HG02943 (cell line): ENCODE data around the gene UFC1.

Experiments used
- ATAC-seq: cut with Tn5 transposase; IDR thresholded peaks from one replicate; pipeline ENCODE4 v1.9.1; 2021; ENCODE audit warnings: mild to moderate bottlenecking, low read depth, moderate library complexity; ENCODE audit not compliant: unreplicated experiment

The UFC1 gene

DNA sequence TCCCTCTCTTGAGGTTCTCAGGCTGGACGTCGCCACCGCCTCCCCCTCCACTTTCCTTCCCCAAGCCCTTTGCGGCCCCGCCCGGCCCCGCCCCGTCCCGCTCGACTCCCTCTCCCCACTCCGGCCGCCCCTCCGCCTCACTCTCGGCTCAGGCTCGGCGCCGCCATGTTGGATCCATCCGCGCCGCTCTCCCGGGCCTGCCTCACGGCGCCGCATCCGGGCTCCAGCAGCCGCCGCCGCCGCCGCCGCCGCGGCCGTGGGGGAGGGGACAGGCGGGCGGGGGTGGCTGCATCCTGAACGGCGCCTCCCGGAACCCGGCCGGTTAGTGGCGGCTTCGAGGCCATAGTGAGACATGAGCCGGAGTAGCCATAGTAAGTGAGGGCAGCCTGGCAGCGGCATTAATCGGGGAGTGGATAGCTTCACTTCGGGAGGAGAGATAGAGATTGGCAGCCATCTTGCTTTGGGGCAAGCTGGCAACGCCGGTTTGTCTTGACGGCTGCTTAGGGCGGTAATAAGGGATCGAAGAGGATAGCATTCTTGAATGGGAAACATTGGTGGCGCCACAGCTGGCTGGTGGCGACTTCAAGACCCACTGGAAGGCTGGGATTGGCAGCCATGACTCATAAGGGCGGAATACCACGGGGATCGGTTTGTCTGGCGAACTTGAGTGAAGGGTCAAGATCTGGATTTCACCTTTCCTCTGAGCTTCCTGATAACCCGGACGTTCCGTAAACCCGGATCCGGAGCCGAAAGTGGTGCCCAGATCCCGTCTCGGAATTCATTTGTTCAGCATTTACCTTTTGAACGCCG, 21.2 kb upstream of the UFC1 start, which contains the start of gene DEDD:
Gene DEDD (minus strand): TSS at position 258 of the 810 bp plus-strand sequence. CDS start 8,205 bp downstream, outside the sequence.
- peak; percentile 92 for ATAC-seq

GRCh38 chr1:161133220-161133740, 20.5 kb upstream of the UFC1 start:
- no peak for ATAC-seq

DNA sequence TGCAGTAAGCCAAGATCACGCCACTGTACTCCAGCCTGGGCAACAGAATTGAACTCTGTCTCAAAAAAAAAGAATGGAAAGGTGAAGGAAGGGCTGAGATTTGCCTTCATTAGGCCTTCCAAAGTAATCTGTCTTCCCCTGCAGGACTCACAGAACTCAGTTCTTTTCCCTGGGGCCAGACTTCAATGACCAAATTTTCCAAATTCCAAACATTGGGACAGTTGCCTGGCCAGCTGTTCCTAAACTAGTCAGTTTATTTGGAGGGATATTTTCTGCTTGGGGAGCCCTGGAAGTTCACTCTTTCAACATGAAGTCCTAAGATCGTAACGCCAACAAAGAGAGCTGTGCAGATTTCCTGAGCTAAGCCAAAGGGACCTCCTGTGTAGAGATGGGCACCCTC, 15.9 kb upstream of the UFC1 start:
- ATAC-seq = no peak

- no peak for ATAC-seq
Measured at GRCh38 chr1:161138431-161138830, 15.3 kb upstream of the UFC1 start.

DNA sequence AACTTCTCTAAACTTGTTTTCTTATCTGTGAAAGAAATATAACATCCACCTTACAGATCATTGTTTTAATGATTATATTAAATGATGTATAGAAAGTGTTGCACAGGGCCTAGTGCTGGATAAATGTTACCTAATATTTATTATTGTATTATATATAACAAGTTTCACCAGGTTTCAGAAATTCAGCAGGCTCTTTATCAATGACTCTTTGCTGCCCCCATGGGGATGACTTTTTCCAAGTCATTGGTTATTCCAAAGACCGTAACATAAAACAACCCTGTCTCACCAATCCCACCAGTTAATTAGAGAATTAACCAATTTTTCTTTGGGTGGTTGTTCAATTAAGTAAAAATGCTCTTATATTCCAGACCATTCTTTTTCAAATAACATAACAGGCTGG, 14.0 kb upstream of the UFC1 start:
- no peak for ATAC-seq

- ATAC-seq = no peak
Measured at GRCh38 chr1:161140755-161141400, 12.9 kb upstream of the UFC1 start.

DNA sequence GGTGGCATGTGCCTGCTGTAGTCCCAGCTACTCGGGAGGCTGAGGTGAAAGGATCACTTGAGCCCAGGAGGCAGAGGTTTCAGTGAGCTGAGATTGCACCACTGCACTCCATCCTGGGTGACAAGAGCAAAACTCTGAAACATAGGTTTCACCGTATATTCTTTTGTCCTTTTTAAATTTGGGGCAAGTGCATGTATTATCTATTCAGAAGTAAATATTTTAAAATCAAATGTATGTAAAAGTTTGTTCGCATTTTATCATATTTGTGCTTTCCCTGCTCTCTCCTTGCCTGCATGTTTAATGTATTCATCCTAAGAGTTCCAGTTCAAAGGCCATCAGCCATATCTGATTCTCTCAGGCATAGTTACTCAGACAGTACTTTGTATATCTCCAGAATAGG, 7.9 kb upstream of the UFC1 start:
- no peak for ATAC-seq

- ATAC-seq = no peak
Measured at GRCh38 chr1:161153176-161153575, 602 bp upstream of the UFC1 start.

DNA sequence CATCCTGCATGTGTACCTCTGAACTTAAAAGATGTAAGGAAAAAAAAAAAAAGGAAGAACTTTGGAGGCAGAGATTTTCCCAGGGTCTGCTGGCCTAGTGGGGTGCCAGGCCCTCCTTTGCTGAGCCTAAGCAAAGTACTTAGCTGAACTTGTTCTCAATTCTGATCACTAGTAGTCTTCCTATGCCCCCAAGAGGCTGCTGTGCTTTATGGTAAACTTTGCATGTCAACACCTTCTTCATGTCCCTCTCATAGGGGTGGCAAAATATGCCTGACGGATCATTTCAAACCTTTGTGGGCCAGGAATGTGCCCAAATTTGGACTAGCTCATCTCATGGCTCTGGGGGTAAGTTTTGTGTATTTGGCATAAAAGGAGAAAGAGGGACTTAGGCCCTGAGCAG, 4.1 kb downstream of the UFC1 start:
- no peak for ATAC-seq

DNA sequence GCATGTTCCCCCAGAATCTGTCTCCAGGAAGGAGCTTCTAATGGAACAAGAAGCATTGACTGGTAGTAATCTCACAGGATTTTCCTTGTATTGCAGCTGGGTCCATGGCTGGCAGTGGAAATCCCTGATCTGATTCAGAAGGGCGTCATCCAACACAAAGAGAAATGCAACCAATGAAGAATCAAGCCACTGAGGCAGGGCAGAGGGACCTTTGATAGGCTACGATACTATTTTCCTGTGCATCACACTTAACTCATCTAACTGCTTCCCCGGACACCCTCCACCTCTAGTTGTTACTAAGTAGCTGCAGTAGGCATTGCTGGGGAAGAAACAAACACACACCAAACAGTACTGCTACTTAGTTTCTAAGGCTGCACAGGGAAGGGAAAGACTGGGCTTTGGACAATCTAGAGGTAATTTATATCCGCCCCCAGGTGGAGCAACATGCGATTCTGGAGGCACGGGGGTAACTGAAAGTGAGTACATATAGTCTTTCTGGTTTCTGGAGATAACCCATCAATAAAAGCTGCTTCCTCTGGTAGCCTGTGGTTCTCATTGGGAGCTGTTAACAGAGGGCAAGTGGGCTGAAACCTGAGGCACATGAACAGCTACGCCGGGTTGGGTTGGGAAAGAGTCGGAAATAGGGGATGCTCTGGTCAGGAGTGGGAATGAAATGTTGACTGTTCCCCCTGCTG, 4.7 kb downstream of the UFC1 start:
- ATAC-seq = peak; percentile 23

GRCh38 chr1:161159087-161159912, 5.5 kb downstream of the UFC1 start, which contains the start of gene USP21:
Gene USP21 (plus strand): TSS chr1:161159500. CDS start chr1:161160641, 1,141 bp downstream.
- ATAC-seq = peak; percentile 83

- no peak for ATAC-seq
Measured at GRCh38 chr1:161159913-161160243, 6.1 kb downstream of the UFC1 start.

DNA sequence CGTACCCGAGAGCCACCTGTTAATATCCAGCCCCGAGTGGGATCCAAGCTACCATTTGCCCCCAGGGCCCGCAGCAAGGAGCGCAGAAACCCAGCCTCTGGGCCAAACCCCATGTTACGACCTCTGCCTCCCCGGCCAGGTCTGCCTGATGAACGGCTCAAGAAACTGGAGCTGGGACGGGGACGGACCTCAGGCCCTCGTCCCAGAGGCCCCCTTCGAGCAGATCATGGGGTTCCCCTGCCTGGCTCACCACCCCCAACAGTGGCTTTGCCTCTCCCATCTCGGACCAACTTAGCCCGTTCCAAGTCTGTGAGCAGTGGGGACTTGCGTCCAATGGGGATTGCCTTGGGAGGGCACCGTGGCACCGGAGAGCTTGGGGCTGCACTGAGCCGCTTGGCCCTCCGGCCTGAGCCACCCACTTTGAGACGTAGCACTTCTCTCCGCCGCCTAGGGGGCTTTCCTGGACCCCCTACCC, 6.9 kb downstream of the UFC1 start:
- ATAC-seq = no peak

DNA sequence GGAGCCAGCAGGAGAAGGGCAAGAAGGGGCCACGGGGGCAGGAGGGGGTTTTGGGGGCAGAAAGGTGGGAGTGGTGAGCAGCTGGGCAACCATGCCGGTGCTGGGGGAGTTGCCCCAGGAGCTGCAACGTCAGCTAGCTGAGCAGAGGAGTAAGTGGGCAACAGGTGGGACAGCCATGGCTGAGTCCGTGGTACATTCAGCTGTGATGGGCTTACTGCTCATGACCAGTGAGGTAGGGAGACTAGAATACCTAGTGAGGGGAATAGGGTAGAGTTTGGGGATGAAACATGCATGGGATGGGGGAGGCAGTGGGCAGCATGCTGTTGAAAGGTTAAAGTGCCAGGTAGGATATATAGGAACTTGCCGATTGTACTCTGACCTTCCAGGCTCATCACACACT, 7.9 kb downstream of the UFC1 start:
- ATAC-seq = no peak

GRCh38 chr1:161162052-161162451, 8.3 kb downstream of the UFC1 start:
- no peak for ATAC-seq

- ATAC-seq = no peak
Measured at GRCh38 chr1:161162806-161163205, 9.0 kb downstream of the UFC1 start.

- no peak for ATAC-seq
Measured at GRCh38 chr1:161163793-161164192, 10.0 kb downstream of the UFC1 start.

GRCh38 chr1:161164901-161165610, 11.3 kb downstream of the UFC1 start:
- no peak for ATAC-seq
